Measurements from ENCODE around the gene PDE10A.

- TF ChIP-seq CTCF (IDR thresholded peaks at IDR 0.05) (no peak), POLR2A (IDR thresholded peaks at IDR 0.05) (no peak), POLR2AphosphoS5 (IDR thresholded peaks at IDR 0.05) (no peak)
Measured at GRCh38 chr6:165661664-165662025, 1.4 kb downstream of the PDE10A start.
